Neural cell (in vitro differentiated cells): Measurements from ENCODE around the gene SLAMF9. TPM values are rescaled to one million over a fixed set of nuclear protein-coding genes. Genes with fewer than 3 reads are reported as not detected.

ENCODE experiments used
- H2AFZ ChIP-seq: fragments of 200-600, 300-800 bp; sonication (generic), shearing (Covaris generic); 2 replicates; pipeline ENCODE4 v1.6.0; 2014; ENCODE audit warnings: low read depth, mild to moderate bottlenecking, antibody characterized with exemption, low read length, moderate library complexity
- H3F3A ChIP-seq: fragments of 200-600 bp; shearing (Covaris generic); 2 replicates; pipeline ENCODE4 v1.6.1; 2016; ENCODE audit warnings: mild to moderate bottlenecking, moderate library complexity, mixed read lengths, antibody characterized with exemption, low read length; ENCODE audit not compliant: insufficient read depth, poor library complexity, severe bottlenecking
- H3K27ac ChIP-seq: fragments of 200-600, 300-800 bp; sonication (generic), shearing (Covaris generic); 2 replicates; pipeline ENCODE4 v1.5.1; 2014; ENCODE audit warnings: mild to moderate bottlenecking, low read length, moderate library complexity
- H3K27me3 ChIP-seq: fragments of 300-800, 200-600 bp; sonication (generic), shearing (Covaris generic); 2 replicates; pipeline ENCODE4 v1.6.0; 2014; ENCODE audit warnings: mild to moderate bottlenecking, low read depth, low read length, moderate library complexity; ENCODE audit not compliant: insufficient read depth
- H3K36me3 ChIP-seq: fragments of 300-800, 200-600 bp; sonication (generic), shearing (Covaris generic); 2 replicates; pipeline ENCODE4 v1.5.1; 2014; ENCODE audit warnings: mild to moderate bottlenecking, antibody characterized with exemption, low read length, moderate library complexity; ENCODE audit not compliant: insufficient read depth
- H3K4me2 ChIP-seq: fragments of 300-800, 200-600 bp; sonication (generic), shearing (Covaris generic); 2 replicates; pipeline ENCODE4 v1.6.0; 2014; ENCODE audit warnings: mild to moderate bottlenecking, low read length
- H3K4me3 ChIP-seq: fragments of 300-800, 200-600 bp; sonication (generic), shearing (Covaris generic); 2 replicates; pipeline ENCODE4 v1.5.1; 2014; ENCODE audit warnings: mild to moderate bottlenecking, low read length, moderate library complexity
- H3K79me2 ChIP-seq: fragments of 200-600 bp; shearing (Covaris generic); replicated peaks from 2 replicates; pipeline ENCODE4 v1.6.0; 2014; ENCODE audit warnings: mild to moderate bottlenecking, low read length, moderate library complexity; ENCODE audit not compliant: insufficient read depth
- H3K9ac ChIP-seq: fragments of 300-800, 200-600 bp; sonication (generic), shearing (Covaris generic); 2 replicates; pipeline ENCODE4 v1.6.1; 2016; ENCODE audit warnings: mild to moderate bottlenecking, low read length, mixed read lengths
- H3K9me2 ChIP-seq: fragments of 200-600 bp; shearing (Covaris generic); 2 replicates; pipeline ENCODE4 v1.6.1; 2016; ENCODE audit warnings: mild to moderate bottlenecking, low read length, mixed read lengths; ENCODE audit not compliant: insufficient read depth
- H3K9me3 ChIP-seq: fragments of 200-600, 300-800 bp; sonication (generic), shearing (Covaris generic); 2 replicates; pipeline ENCODE4 v1.6.1; 2016; ENCODE audit warnings: mild to moderate bottlenecking, mixed run types, low read length, moderate library complexity, mixed read lengths
- H4K20me1 ChIP-seq: fragments of 200-600 bp; shearing (Covaris generic); 2 replicates; pipeline ENCODE4 v1.6.1; 2016; ENCODE audit warnings: mild to moderate bottlenecking, mixed run types; ENCODE audit not compliant: insufficient read depth
- CTCF ChIP-seq: fragments of 450-650 bp; IDR thresholded peaks from 2 replicates; pipeline ENCODE4 v1.5.1; 2014; ENCODE audit warnings: antibody characterized with exemption, mild to moderate bottlenecking, moderate library complexity; ENCODE audit not compliant: poor library complexity, severe bottlenecking
- EP300 ChIP-seq: fragments of 450-650 bp; conservative IDR thresholded peaks from 2 replicates; pipeline ENCODE4 v1.6.1; 2014; ENCODE audit warnings: antibody characterized with exemption, mild to moderate bottlenecking, moderate library complexity; ENCODE audit not compliant: poor library complexity, severe bottlenecking
- EZH2 ChIP-seq: fragments of 200-600, 300-800 bp; shearing (Covaris generic), sonication (generic); IDR thresholded peaks from 2 replicates; pipeline ENCODE4 v1.6.1; 2014; ENCODE audit warnings: antibody characterized with exemption, low read length, borderline replicate concordance, mild to moderate bottlenecking; ENCODE audit not compliant: insufficient read depth, poor library complexity, severe bottlenecking
- MXI1 ChIP-seq: fragments of 450-650 bp; conservative IDR thresholded peaks from 2 replicates; pipeline ENCODE4 v1.6.1; 2014; ENCODE audit warnings: antibody characterized with exemption, mild to moderate bottlenecking; ENCODE audit not compliant: poor library complexity, severe bottlenecking
- POLR2AphosphoS5 ChIP-seq: IDR thresholded peaks from 2 replicates; pipeline ENCODE4 v1.6.1; 2012
- RAD21 ChIP-seq: fragments of 450-650 bp; conservative IDR thresholded peaks from 2 replicates; pipeline ENCODE4 v1.6.1; 2014; ENCODE audit warnings: antibody characterized with exemption, mild to moderate bottlenecking, moderate library complexity
- REST ChIP-seq: IDR thresholded peaks from 2 replicates; pipeline ENCODE4 v1.6.1; 2012; ENCODE audit warnings: borderline replicate concordance
- SMC3 ChIP-seq: fragments of 450-650 bp; conservative IDR thresholded peaks from 2 replicates; pipeline ENCODE4 v1.6.1; 2014; ENCODE audit warnings: antibody characterized with exemption, mild to moderate bottlenecking, moderate library complexity; ENCODE audit not compliant: poor library complexity
- TAF1 ChIP-seq: IDR thresholded peaks from 2 replicates; pipeline ENCODE4 v1.6.1; 2012; ENCODE audit warnings: low read depth
- polyA plus RNA-seq: library from polyadenylated mRNA; depleted of rRNA; stranded (reverse); fragments of >200 nt; gene quantifications from 2 replicates; pipeline ENCODE4 v1.2.3, GENCODE V29; 2014

Gene SLAMF9
- polyA plus RNA-seq, 1 donor from 2014 or later = not detected

DNA sequence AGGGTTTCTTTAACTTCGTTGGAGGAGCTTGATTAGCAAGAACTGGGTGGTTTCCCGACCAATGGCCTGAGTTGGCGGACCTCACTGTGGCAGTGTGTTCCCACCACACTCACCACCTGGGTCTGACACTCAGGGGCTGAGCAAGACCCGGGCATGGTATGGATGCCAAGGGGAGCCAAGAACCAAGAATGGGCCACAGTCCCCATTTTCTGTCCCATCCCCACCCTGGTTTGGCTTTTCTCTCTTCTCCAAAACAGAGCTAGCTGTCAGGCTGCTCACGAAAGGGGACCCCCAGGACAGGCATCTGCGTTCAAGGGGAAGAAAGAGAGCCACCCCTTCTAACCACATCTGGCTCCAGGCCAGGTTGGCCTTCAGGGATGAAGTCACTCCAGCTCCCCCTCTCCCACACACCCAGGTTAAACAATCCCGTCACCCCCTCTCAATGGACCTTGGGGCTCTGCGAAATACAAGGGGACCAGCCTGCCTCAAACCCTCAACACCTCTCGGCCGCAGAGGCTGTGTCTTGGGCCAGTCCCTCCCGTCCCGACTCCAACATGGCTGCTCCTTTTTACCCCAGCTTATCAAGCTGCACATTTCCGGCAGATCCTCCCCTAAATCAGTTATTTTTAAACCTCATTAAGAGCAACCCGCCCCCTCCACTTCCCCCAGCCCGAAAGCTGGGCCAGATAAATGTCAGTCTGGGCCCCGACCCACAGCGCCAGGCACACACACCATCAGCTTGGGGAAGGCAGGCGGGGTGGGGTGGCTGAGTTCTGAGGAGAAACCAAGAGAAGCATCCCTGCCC, 32.1 kb downstream of the SLAMF9 start:
- Histone ChIP-seq H2AFZ (no peak overlapping the region), H3K4me3 (no peak overlapping the region), H3K9ac (no peak overlapping the region), H3K27me3 (peaks cover 21% of the 10 kb centered on the region), H3K27ac (no peak overlapping the region), H3K9me3 (no peaks in the 10 kb centered on the region), H3F3A (no peaks in the 10 kb centered on the region), H3K79me2 (no peaks in the 10 kb centered on the region), H3K4me2 (no peak overlapping the region), H4K20me1 (no peaks in the 10 kb centered on the region), H3K36me3 (no peaks in the 10 kb centered on the region), H3K9me2 (no peaks in the 10 kb centered on the region)
- no peak for TF ChIP-seq EZH2
- no peak for TF ChIP-seq RAD21
- TF ChIP-seq EP300 = no peak
- TF ChIP-seq CTCF = no peak
- TF ChIP-seq REST = no peak
- no peak for TF ChIP-seq SMC3
- TF ChIP-seq TAF1 = no peak
- no peak for TF ChIP-seq POLR2AphosphoS5
- TF ChIP-seq MXI1 = no peak

- Histone ChIP-seq H3F3A (no peaks in the 10 kb centered on the region), H2AFZ (no peak overlapping the region), H3K9me2 (no peaks in the 10 kb centered on the region), H3K9ac (no peak overlapping the region), H3K79me2 (no peaks in the 10 kb centered on the region), H3K4me2 (no peak overlapping the region), H4K20me1 (no peaks in the 10 kb centered on the region), H3K9me3 (no peaks in the 10 kb centered on the region), H3K4me3 (no peak overlapping the region), H3K27ac (no peak overlapping the region), H3K36me3 (no peaks in the 10 kb centered on the region), H3K27me3 (peaks cover 21% of the 10 kb centered on the region)
- TF ChIP-seq RAD21 (no peak), EZH2 (no peak), SMC3 (no peak), CTCF (no peak), TAF1 (no peak), MXI1 (no peak), EP300 (no peak), REST (no peak), POLR2AphosphoS5 (no peak)
Measured at GRCh38 chr1:159921251-159921650, 32.8 kb downstream of the SLAMF9 start.
